Tibial nerve (tissue), 3 donors: Measurements from ENCODE around the gene PDILT.

Source experiments
- POLR2A ChIP-seq, 2 donors: fragments of 450-650 bp; IDR thresholded peaks; one replicate each; pipeline ENCODE4 v1.6.1; 2017; ENCODE audit warnings: antibody characterized with exemption in 2 of 2, mild to moderate bottlenecking in 2 of 2, moderate library complexity in 2 of 2
- TF ChIP-seq, protein P1 (sequence below), 5 experiments: fragments of 200-600 bp in 3 of 5; fragments of 450-650 bp in 2 of 5; sonication (generic) in 3 of 5; IDR thresholded peaks; one replicate each; pipeline ENCODE4 v1.5.1; 2016 to 2019; ENCODE audit warnings: antibody characterized with exemption in 5 of 5, mild to moderate bottlenecking in 3 of 5, moderate library complexity in 2 of 5

- TF ChIP-seq, protein P1, sequence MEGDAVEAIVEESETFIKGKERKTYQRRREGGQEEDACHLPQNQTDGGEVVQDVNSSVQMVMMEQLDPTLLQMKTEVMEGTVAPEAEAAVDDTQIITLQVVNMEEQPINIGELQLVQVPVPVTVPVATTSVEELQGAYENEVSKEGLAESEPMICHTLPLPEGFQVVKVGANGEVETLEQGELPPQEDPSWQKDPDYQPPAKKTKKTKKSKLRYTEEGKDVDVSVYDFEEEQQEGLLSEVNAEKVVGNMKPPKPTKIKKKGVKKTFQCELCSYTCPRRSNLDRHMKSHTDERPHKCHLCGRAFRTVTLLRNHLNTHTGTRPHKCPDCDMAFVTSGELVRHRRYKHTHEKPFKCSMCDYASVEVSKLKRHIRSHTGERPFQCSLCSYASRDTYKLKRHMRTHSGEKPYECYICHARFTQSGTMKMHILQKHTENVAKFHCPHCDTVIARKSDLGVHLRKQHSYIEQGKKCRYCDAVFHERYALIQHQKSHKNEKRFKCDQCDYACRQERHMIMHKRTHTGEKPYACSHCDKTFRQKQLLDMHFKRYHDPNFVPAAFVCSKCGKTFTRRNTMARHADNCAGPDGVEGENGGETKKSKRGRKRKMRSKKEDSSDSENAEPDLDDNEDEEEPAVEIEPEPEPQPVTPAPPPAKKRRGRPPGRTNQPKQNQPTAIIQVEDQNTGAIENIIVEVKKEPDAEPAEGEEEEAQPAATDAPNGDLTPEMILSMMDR (IDR thresholded peaks at IDR 0.05), result no peak
- TF ChIP-seq POLR2A (IDR thresholded peaks at IDR 0.05), result no peak
Measured at GRCh38 chr16:20310421-20311395, 93.8 kb downstream of the PDILT start.
